IPS-18a (cell line): ENCODE data around the gene ANKRD10.

Experiments
- H3K27ac ChIP-seq: one replicate; pipeline ENCODE4 v1.5.1; 2013; ENCODE audit warnings: low read length
- H3K27me3 ChIP-seq: one replicate; pipeline ENCODE4 v1.6.1; 2013; ENCODE audit warnings: mild to moderate bottlenecking, low read length; ENCODE audit not compliant: control insufficient read depth, insufficient read depth
- H3K36me3 ChIP-seq: one replicate; pipeline ENCODE4 v1.6.1; 2013; ENCODE audit warnings: low read depth, low read length; ENCODE audit not compliant: control insufficient read depth
- H3K4me1 ChIP-seq: one replicate; pipeline ENCODE4 v1.6.1; 2013; ENCODE audit warnings: low read depth, low read length; ENCODE audit not compliant: control insufficient read depth
- H3K4me3 ChIP-seq: one replicate; pipeline ENCODE4 v1.5.1; 2013; ENCODE audit warnings: low read length
- H3K9ac ChIP-seq: one replicate; pipeline ENCODE4 v1.6.1; 2013; ENCODE audit warnings: mild to moderate bottlenecking, low read length, moderate library complexity
- H3K9me3 ChIP-seq: one replicate; pipeline ENCODE4 v1.6.1; 2013; ENCODE audit warnings: low read depth, low read length; ENCODE audit not compliant: control insufficient read depth

Gene ANKRD10

GRCh38 chr13:110944121-110944967 is 29.5 kb upstream of the ANKRD10 start:
- H3K9me3 ChIP-seq, result no peaks in the 10 kb centered on the region
- H3K9ac ChIP-seq, result no peak overlapping the region
- H3K27ac ChIP-seq, result no peak overlapping the region
- no peaks in the 10 kb centered on the region for H3K27me3 ChIP-seq
- no peak overlapping the region for H3K4me3 ChIP-seq
- no peaks in the 10 kb centered on the region for H3K4me1 ChIP-seq
- H3K36me3 ChIP-seq, result no peaks in the 10 kb centered on the region

DNA sequence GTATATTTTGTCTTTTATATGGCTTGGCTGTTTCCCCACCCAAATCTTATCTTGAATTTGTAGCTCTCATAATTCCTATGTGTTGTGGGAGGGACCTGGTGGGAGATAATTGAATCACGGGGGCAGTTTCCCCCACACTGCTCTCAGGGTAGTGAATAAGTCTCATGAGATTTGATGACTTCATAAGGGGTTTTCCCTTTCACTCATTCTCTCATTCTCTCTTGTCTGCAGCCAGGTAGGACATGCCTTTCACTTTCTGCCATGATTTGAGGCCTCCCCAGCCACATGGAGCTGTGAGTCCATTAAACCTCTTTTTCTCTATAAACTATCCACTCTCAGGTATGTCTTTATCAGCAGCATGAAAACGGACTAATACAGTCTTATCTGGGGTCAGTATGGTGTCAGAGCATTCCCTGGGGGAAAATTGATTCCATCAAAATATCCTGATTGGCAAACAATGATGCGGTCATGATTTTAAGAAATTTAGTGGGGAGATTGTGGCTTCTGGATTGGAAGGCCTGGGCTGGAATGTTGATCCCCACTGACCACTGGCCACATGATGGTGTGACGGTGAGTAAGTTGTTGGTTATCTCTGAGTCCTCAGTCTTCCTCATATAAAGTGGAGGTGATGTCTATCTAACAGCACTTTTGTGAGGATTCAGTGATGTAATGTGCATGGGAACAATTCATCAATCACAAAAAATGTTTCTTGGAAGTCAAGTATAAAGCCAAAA is 27.5 kb upstream of the ANKRD10 start:
- no peak overlapping the region for H3K9ac ChIP-seq
- no peaks in the 10 kb centered on the region for H3K9me3 ChIP-seq
- no peaks in the 10 kb centered on the region for H3K4me1 ChIP-seq
- H3K27me3 ChIP-seq, result no peaks in the 10 kb centered on the region
- no peak overlapping the region for H3K4me3 ChIP-seq
- H3K27ac ChIP-seq, result no peak overlapping the region
- no peaks in the 10 kb centered on the region for H3K36me3 ChIP-seq

DNA sequence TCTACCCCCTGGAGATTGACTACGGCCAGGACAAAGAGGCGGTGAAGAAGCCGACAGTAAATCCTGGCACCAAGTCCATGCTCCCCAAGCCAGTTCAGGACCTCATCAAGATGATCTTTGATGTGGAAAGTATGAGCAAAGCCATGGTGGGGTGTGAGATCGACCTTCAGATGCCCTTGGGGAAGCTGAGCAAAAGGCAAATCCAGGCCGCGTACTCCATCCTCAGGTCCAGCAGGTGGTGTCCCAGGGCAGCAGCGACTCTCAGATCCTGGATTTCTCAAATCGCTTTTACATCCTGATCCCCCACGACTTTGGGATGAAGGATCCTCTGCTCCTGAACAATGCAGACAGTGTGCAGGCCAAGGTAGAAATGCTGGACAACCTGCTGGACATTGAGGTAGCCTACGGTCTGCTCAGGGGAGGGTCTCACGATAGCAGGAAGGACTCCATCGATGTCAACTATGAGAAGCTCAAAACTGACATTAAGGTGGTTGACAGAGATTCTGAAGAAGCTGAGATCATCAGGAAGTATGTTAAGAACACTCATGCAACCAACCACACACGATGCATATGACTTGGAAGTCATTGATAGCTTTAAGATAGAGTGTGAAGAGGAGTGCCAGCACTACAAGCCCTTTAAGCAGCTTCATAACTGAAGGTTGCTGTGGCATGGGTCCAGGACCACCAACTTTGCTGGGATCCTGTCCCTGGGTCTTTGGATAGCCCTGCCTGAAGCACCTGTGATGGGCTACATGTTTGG is 24.0 kb upstream of the ANKRD10 start:
- Histone ChIP-seq H3K4me1 (peaks cover 11% of the 10 kb centered on the region), H3K27ac (no peak overlapping the region), H3K9me3 (no peaks in the 10 kb centered on the region), H3K9ac (no peak overlapping the region), H3K4me3 (no peak overlapping the region), H3K36me3 (no peaks in the 10 kb centered on the region), H3K27me3 (no peaks in the 10 kb centered on the region)

DNA sequence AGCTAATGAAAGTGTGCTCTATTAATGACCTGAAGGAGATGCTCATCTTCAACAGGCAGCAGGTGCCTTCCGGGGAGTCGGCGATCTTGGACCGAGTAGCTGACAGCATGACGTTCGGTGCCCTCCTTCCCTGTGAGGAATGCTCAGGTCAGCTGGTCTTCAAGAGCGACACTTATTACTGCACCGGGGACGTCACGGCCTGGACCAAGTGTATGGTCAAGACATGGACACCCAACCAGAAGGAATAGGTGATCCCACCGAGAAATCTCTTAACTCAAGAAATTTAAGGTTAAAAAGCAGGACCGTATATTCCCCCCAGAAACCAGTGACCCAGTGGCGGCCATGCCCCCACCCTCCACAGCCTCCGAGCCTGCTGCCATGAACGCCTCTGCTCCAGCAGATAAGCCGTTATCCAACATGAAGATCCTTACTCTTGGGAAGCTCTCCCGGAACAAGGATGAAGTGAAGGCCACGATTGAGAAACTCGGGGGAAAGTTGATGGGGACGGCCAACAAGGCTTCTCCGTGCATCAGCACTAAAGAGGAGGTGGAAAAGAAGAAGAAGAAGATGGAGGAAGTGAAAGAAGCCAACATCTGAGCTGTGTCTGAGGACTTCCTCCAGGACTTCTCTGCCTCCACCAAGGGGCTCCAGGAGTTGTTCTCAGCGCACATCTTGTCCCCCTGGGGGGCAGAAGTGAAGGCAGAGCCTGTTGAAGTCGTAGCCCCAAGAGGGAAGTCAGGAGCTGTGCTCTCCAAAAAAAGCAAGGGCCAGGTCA is 22.8 kb upstream of the ANKRD10 start:
- Histone ChIP-seq H3K9me3 (no peaks in the 10 kb centered on the region), H3K9ac (no peak overlapping the region), H3K4me3 (no peak overlapping the region), H3K27ac (no peak overlapping the region), H3K36me3 (no peaks in the 10 kb centered on the region), H3K27me3 (no peaks in the 10 kb centered on the region), H3K4me1 (peaks cover 11% of the 10 kb centered on the region)

DNA sequence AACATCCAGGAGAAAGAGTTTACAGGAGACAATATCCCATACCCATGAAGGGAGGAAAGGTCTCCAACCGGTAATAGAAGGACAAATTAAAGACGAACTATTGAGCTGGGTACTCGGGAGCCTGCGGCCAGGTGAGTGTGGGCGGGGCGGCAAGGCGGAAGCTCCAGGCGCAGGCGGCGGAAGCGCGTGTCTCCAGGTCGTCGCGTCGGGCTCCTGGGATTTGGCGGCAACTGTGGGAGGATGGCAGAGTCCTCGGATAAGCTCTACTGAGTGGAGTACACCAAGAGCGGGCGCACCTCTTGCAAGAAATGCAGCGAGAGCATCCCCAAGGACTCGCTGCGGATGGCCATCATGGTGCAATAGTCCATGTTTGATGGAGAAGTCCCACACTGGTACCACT is 21.6 kb upstream of the ANKRD10 start:
- H3K9me3 ChIP-seq, result no peaks in the 10 kb centered on the region

DNA sequence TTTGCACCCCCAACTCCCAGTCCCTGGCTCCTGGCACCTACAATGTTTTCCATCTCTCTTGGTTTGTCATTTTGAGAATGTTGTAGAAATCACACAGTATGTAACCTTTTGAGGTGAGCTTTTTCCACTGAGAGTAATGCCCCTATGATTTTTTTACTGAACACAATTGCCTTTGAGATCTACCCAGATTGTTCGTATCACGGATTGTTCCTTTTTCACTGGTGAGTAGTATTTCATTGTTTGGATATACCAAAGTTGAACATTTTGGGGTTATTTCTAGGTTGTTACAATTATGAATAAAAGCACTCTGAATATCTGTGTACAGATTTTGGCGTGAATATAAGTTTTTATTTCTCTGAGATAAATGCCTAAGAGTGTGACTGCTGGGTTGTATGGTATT is 17.7 kb upstream of the ANKRD10 start:
- H3K4me3 ChIP-seq, result no peak overlapping the region
- no peak overlapping the region for H3K27ac ChIP-seq
- H3K9ac ChIP-seq, result no peak overlapping the region
- H3K36me3 ChIP-seq, result no peaks in the 10 kb centered on the region
- no peaks in the 10 kb centered on the region for H3K9me3 ChIP-seq
- H3K27me3 ChIP-seq, result no peaks in the 10 kb centered on the region
- peaks cover 11% of the 10 kb centered on the region for H3K4me1 ChIP-seq

More for the DNA sequence above, 21.6 kb upstream of the ANKRD10 start:
- Histone ChIP-seq H3K4me1 (peaks cover 11% of the 10 kb centered on the region), H3K36me3 (no peaks in the 10 kb centered on the region), H3K27ac (no peak overlapping the region), H3K4me3 (no peak overlapping the region), H3K9ac (no peak overlapping the region), H3K27me3 (no peaks in the 10 kb centered on the region)

- Histone ChIP-seq H3K9ac (no peak overlapping the region), H3K4me3 (no peak overlapping the region), H3K9me3 (no peaks in the 10 kb centered on the region), H3K27me3 (no peaks in the 10 kb centered on the region), H3K27ac (no peak overlapping the region), H3K36me3 (no peaks in the 10 kb centered on the region), H3K4me1 (no peaks in the 10 kb centered on the region)
Measured at GRCh38 chr13:110929104-110929777, 14.4 kb upstream of the ANKRD10 start.

DNA sequence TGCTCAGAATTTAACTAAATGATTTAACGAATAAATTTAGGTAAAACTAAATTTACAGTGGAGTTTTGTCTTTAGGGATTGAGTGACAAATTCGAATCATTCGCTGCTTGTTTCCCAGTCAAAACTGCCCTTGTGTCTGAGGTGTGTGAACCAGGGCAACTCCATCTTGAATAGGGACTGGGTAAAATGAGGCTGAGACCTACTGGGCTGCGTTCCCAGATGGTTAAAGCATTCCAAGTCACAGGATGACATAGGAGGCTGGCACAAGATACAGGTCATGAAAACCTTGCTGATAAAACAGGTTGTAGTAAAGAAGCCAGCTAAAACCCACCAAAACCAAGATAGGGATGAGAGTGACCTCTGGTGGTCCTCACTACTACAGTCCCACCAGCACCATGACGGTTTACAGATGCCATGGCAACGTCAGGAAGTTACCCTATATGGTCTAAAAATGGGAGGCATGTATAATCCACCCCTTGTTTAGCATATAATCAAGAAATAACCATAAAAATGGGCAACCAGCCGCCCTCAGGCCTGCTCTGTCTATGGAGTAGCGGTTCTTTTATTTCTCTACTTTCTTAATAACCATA is 10.2 kb upstream of the ANKRD10 start:
- peaks cover 13% of the 10 kb centered on the region for H3K4me1 ChIP-seq

DNA sequence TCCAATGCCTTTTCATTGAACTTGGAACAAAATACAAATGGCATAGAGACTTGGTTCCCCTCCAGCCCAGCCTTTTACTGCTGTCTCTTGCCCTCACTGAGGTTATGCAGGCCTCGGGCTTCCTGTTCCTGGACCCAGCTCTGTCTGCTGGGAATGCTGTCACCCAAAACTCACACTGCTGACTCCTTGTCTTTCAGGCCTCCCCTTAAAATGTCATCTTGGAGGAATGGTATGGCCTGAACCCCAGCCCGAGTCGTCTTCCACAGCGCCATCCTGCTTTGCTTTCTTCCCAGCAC is 9.7 kb upstream of the ANKRD10 start:
- no peaks in the 10 kb centered on the region for H3K9me3 ChIP-seq
- H3K27ac ChIP-seq, result no peak overlapping the region
- H3K36me3 ChIP-seq, result no peaks in the 10 kb centered on the region
- no peak overlapping the region for H3K9ac ChIP-seq
- no peak overlapping the region for H3K4me3 ChIP-seq
- H3K27me3 ChIP-seq, result no peaks in the 10 kb centered on the region
- peaks cover 13% of the 10 kb centered on the region for H3K4me1 ChIP-seq

More for the DNA sequence above, 10.2 kb upstream of the ANKRD10 start:
- Histone ChIP-seq H3K9ac (no peak overlapping the region), H3K36me3 (no peaks in the 10 kb centered on the region), H3K4me3 (no peak overlapping the region), H3K27ac (no peak overlapping the region), H3K9me3 (no peaks in the 10 kb centered on the region), H3K27me3 (no peaks in the 10 kb centered on the region)

GRCh38 chr13:110923777-110924638 is 9.1 kb upstream of the ANKRD10 start:
- no peaks in the 10 kb centered on the region for H3K36me3 ChIP-seq
- H3K27ac ChIP-seq, result no peak overlapping the region
- no peak overlapping the region for H3K9ac ChIP-seq
- H3K4me3 ChIP-seq, result no peak overlapping the region
- H3K4me1 ChIP-seq, result peaks cover 13% of the 10 kb centered on the region
- H3K27me3 ChIP-seq, result no peaks in the 10 kb centered on the region
- no peaks in the 10 kb centered on the region for H3K9me3 ChIP-seq
